Tibial artery (tissue), 4 donors: ENCODE measurements around the gene PAK1IP1.
"Not testable (repeated sequence)": the region's sequence is repeated elsewhere in the genome, so short reads cannot be mapped to it uniquely, and the experiment has no call there.

Experiments
- DNase-seq, 2 donors: peaks; one replicate each; pipeline ENCODE4 v3.0.0-alpha.2; 2019
- H3K27ac ChIP-seq, 2 donors: fragments of 200-600 bp; sonication (generic) in 1 of 2; 1 replicate in 1 of 2; 2 replicates in 1 of 2; pipeline ENCODE4 v1.5.1; 2018 to 2019; ENCODE audit warnings: mild to moderate bottlenecking in 1 of 2
- H3K27me3 ChIP-seq, 2 donors: fragments of 200-600 bp; sonication (generic) in 1 of 2; one replicate each; pipeline versions ENCODE4 v1.5.1 to v1.6.0; 2016 to 2019
- H3K36me3 ChIP-seq, 3 donors: fragments of 200-600 bp; sonication (generic) in 2 of 3; one replicate each; pipeline ENCODE4 v1.5.1; 2016 to 2019; ENCODE audit warnings: mild to moderate bottlenecking in 2 of 3
- H3K4me1 ChIP-seq, 4 donors: fragments of 200-600 bp; sonication (generic) in 2 of 4; 1 replicate in 3 of 4; 2 replicates in 1 of 4; pipeline ENCODE4 v1.5.1; 2016 to 2019
- H3K4me3 ChIP-seq, 2 donors: fragments of 200-600 bp; sonication (generic) in 1 of 2; 1 replicate in 1 of 2; 2 replicates in 1 of 2; pipeline ENCODE4 v1.5.1; 2018 to 2019; ENCODE audit warnings: mild to moderate bottlenecking in 2 of 2
- H3K9me3 ChIP-seq, 3 donors: fragments of 200-600 bp; sonication (generic) in 1 of 3; one replicate each; pipeline ENCODE4 v1.5.1; 2016 to 2019
- intact Hi-C: fragments of 100-400 bp; cut with DNase I; formaldehyde crosslinking; loops from one replicate; pipeline ENCODE4 v1.15.0; 2023; ENCODE audit warnings: low total_unique reads
- TF ChIP-seq, protein P1 (sequence below), 2 experiments: fragments of 200-600 bp in 1 of 2; fragments of 450-650 bp in 1 of 2; IDR thresholded peaks; one replicate each; pipeline ENCODE4 v1.5.1; 2017 to 2019; ENCODE audit warnings: antibody characterized with exemption in 2 of 2, mild to moderate bottlenecking in 1 of 2, moderate library complexity in 1 of 2

The PAK1IP1 gene

DNA sequence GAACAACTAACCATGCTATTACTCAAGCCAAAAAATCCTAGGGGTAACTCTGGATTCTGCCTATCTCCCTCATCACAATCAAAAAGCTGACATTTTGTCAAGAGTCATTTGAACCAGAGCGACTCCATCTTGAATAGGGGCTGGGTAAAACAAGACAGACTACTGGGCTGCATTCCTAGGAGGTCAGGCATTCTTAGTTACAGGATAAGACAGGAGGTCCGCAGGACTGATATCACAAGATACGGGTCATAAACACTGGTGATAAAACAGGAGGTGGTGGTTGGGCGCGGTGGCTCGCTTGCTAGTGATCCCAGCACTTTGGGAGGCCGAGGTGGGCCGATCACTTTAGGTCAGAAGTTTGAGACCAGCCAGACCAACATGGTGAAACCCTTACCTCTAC is 32.6 kb upstream of the PAK1IP1 start:
- intact Hi-C loops: no loop called here
- H3K27ac ChIP-seq: no peak overlapping the region
- H3K27me3 ChIP-seq: no peaks in the 10 kb centered on the region
- no peaks in the 10 kb centered on the region for H3K36me3 ChIP-seq
- TF ChIP-seq, protein P1, sequence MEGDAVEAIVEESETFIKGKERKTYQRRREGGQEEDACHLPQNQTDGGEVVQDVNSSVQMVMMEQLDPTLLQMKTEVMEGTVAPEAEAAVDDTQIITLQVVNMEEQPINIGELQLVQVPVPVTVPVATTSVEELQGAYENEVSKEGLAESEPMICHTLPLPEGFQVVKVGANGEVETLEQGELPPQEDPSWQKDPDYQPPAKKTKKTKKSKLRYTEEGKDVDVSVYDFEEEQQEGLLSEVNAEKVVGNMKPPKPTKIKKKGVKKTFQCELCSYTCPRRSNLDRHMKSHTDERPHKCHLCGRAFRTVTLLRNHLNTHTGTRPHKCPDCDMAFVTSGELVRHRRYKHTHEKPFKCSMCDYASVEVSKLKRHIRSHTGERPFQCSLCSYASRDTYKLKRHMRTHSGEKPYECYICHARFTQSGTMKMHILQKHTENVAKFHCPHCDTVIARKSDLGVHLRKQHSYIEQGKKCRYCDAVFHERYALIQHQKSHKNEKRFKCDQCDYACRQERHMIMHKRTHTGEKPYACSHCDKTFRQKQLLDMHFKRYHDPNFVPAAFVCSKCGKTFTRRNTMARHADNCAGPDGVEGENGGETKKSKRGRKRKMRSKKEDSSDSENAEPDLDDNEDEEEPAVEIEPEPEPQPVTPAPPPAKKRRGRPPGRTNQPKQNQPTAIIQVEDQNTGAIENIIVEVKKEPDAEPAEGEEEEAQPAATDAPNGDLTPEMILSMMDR (IDR thresholded peaks at IDR 0.05): no peak
- H3K4me3 ChIP-seq: no peak overlapping the region
- no peak for DNase-seq
- peaks cover 0 to 6% (median 5%) of the 10 kb centered on the region in 3 donors for H3K9me3 ChIP-seq
- H3K4me1 ChIP-seq: no peaks in the 10 kb centered on the region

DNA sequence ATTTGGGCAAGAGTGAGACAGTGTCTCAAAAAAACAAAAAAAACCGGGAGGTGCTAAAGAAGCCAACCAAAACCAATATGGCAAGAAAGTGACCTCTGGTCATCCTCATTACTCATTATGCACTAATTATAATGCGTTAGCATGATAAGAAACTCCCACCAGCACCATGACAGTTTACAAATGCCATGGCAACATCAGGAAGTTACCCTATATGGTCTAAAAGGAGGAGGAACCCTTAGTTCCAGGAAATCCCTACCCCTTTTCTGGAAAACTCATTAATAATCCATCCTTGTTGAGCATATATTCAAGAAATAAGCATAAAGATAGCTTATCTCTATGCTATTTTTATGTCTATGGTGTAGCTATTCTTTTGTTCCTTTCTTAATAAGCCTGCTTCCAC is 32.0 kb upstream of the PAK1IP1 start:
- H3K4me3 ChIP-seq: no peak overlapping the region
- intact Hi-C loops: no loop called here

DNA sequence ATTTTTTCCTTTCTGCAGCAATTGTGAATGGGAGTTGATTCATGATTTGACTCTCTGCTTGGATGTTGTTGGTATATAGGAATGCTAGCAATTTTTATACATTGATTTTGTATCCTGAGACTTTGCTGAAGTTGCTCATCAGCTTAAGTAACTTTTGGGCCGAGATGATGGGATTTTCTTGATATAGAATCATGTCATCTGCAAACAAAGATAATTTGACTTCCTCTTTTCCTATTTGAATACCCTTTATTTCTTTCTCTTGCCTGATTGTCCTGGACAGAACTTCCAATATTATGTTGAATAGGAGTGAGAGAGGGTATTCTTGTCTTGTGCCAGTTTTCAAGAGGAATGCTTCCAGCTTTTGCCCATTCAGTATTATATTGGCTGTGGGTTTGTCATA is 29.2 kb upstream of the PAK1IP1 start:
- DNase-seq, H3K4me3 ChIP-seq, H3K4me1 ChIP-seq, intact Hi-C loops, H3K27ac ChIP-seq, H3K9me3 ChIP-seq, H3K27me3 ChIP-seq, H3K36me3 ChIP-seq: not testable (repeated sequence)

More for the DNA sequence above, 32.0 kb upstream of the PAK1IP1 start:
- no peak for DNase-seq
- TF ChIP-seq, protein P1 (IDR thresholded peaks at IDR 0.05): no peak
- Histone ChIP-seq H3K36me3 (no peaks in the 10 kb centered on the region), H3K4me1 (no peaks in the 10 kb centered on the region), H3K9me3 (peaks cover 0 to 6% (median 5%) of the 10 kb centered on the region in 3 donors), H3K27me3 (no peaks in the 10 kb centered on the region), H3K27ac (no peak overlapping the region)

DNA sequence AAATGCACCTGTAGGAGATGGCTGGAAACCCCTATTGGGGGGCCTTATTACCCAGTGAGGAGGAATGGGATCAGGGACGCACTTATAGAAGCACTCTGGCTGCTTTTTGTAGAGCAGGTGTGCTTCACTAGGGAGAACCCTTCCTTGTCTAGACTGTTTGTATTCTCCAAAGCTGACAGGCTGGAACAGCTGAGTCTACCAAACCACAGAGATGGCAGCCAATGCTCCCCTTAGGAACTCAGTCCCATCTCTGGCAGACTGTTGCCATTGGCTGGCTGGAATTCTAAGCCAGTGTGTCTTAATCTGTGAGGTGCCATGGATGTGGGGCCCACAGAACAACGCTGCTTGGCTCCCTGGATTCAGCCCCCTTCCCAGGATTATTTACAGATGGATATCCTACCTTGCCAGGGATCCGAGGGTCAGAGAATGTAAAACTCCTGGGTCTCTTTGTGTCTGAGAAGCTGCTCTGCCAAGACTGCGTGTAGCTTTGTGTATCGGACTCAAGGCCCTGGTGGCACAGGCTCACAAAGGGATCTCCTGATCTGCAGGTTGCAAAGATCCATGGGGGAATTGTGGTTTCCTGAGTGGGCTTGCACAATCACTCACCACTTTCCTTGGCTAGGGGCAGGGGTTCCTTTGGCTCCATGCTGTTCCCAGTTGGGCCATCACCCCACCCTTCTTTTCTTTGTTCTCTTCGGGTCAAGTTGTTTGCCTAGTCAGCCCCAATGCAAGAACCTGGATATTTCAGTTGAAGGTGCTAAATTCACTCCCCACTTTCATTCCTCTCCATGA is 26.4 kb upstream of the PAK1IP1 start:
- Histone ChIP-seq H3K4me3 (no peak overlapping the region), H3K9me3 (peaks cover 0 to 6% (median 5%) of the 10 kb centered on the region in 3 donors), H3K4me1 (no peaks in the 10 kb centered on the region), H3K27me3 (peaks cover 0 to 9% of the 10 kb centered on the region in 2 donors), H3K36me3 (no peaks in the 10 kb centered on the region), H3K27ac (no peak overlapping the region)
- DNase-seq: no peak
- intact Hi-C loops: no loop called here
- TF ChIP-seq, protein P1 (IDR thresholded peaks at IDR 0.05): no peak

DNA sequence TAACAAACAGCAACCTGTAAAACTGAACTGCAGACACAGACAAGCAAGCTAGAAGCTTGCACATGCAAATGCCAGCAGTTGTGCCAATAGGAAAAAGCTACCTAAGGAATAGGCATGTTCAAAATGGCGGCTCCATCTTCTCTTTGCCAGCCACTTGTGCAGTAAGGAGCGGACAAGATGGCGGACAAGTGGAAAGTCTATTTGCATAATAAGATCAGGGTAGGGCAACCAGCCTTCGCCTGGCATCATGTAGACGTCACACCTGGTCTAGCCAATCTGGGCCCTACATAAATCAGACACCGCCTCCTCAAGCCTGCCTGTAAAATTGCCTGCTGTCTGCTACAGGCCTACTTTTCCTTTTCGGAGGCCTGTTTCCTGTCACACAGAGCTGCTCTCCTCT is 18.4 kb upstream of the PAK1IP1 start:
- intact Hi-C loops: no loop called here

DNA sequence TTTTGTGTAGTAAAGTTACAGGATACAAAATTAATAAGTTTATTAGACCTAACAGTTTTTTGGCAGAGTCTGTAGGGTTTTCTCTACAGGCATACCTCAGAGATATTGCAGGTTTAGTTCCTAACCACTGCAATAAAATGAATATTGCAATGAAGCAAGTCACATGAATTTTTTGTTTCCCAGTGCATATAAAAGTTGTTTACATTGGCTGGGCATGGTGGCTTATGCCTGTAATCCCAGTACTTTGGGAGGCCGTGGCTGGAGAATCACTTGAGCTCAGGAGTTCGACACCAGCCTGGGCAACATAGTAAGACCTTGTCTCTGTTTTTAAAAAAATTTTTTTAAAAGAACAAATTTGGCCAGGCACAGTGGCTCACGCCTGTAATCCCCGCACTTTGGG is 16.3 kb upstream of the PAK1IP1 start:
- H3K27ac ChIP-seq: no peak overlapping the region
- no peaks in the 10 kb centered on the region for H3K9me3 ChIP-seq
- H3K4me1 ChIP-seq: no peaks in the 10 kb centered on the region
- no peak for DNase-seq
- no peak overlapping the region for H3K4me3 ChIP-seq
- H3K36me3 ChIP-seq: no peaks in the 10 kb centered on the region
- intact Hi-C loops: no loop called here
- H3K27me3 ChIP-seq: no peaks in the 10 kb centered on the region
- TF ChIP-seq, protein P1 (IDR thresholded peaks at IDR 0.05): no peak

More for the DNA sequence above, 18.4 kb upstream of the PAK1IP1 start:
- H3K4me3 ChIP-seq: no peak overlapping the region
- no peaks in the 10 kb centered on the region for H3K36me3 ChIP-seq
- no peak overlapping the region for H3K27ac ChIP-seq
- TF ChIP-seq, protein P1 (IDR thresholded peaks at IDR 0.05): no peak
- H3K27me3 ChIP-seq: no peaks in the 10 kb centered on the region
- H3K4me1 ChIP-seq: no peaks in the 10 kb centered on the region
- H3K9me3 ChIP-seq: no peaks in the 10 kb centered on the region
- no peak for DNase-seq
